ENCODE data around the gene WNT4.

- TF ChIP-seq POLR2AphosphoS5 (IDR thresholded peaks at IDR 0.05) (peak in 1 of 2 donors; percentile 9), CTCF (IDR thresholded peaks at IDR 0.05) (no peak), EP300 (IDR thresholded peaks at IDR 0.05) (no peak), POLR2A (IDR thresholded peaks at IDR 0.05; ENCODE audit: low read depth) (no peak)
Observed at GRCh38 chr1:22090867-22091266, 52.0 kb downstream of the WNT4 start.

Measured in esophagus muscularis mucosa (tissue), 4 donors.